Tibial nerve (tissue), 4 donors: ENCODE results near the gene RSL1D1. TPM values are rescaled to one million over a fixed set of nuclear protein-coding genes. Genes with fewer than 3 reads are reported as not detected.

Source experiments
- DNase-seq, 2 donors: peaks; one replicate each; pipeline ENCODE4 v3.0.0-alpha.2; 2019; ENCODE audit warnings: low spot score in 2 of 2
- H3K27ac ChIP-seq, 4 donors: fragments of 200-600 bp; sonication (generic) in 3 of 4; one replicate each; pipeline ENCODE4 v1.5.1; 2017 to 2019; ENCODE audit warnings: mild to moderate bottlenecking in 1 of 4
- H3K27me3 ChIP-seq, 2 donors: fragments of 200-600 bp; sonication (generic) in 1 of 2; one replicate each; pipeline versions ENCODE4 v1.5.1 to v1.6.0; 2017 to 2019
- H3K36me3 ChIP-seq, 3 donors: fragments of 200-600 bp; sonication (generic); one replicate each; pipeline ENCODE4 v1.5.1; 2018 to 2019
- H3K4me1 ChIP-seq, 4 donors: fragments of 200-600 bp; sonication (generic) in 3 of 4; one replicate each; pipeline ENCODE4 v1.5.1; 2017 to 2019
- H3K4me3 ChIP-seq, 4 donors: fragments of 200-600 bp; sonication (generic) in 3 of 4; one replicate each; pipeline ENCODE4 v1.5.1; 2017 to 2019; ENCODE audit warnings: mild to moderate bottlenecking in 1 of 4, moderate library complexity in 1 of 4
- H3K9me3 ChIP-seq, 4 donors: fragments of 200-600 bp; sonication (generic) in 3 of 4; one replicate each; pipeline ENCODE4 v1.5.1; 2017 to 2019
- CTCF ChIP-seq, 5 experiments: fragments of 200-600 bp in 3 of 5; fragments of 450-650 bp in 2 of 5; sonication (generic) in 3 of 5; IDR thresholded peaks; one replicate each; pipeline ENCODE4 v1.5.1; 2016 to 2019; ENCODE audit warnings: antibody characterized with exemption in 5 of 5, mild to moderate bottlenecking in 3 of 5, moderate library complexity in 2 of 5
- EP300 ChIP-seq, 2 donors: sonication (generic); formaldehyde crosslinking; IDR thresholded peaks; one replicate each; pipeline ENCODE4 v1.6.1; 2017; ENCODE audit warnings: antibody characterized with exemption in 2 of 2, mild to moderate bottlenecking in 1 of 2
- POLR2A ChIP-seq, 2 donors: fragments of 450-650 bp; IDR thresholded peaks; one replicate each; pipeline ENCODE4 v1.6.1; 2017; ENCODE audit warnings: antibody characterized with exemption in 2 of 2, mild to moderate bottlenecking in 2 of 2, moderate library complexity in 2 of 2
- WGBS, 2 donors: methylation state at CpG; one replicate each; pipeline ENCODE4 v1.1.5; 2018; 5-methylcytosine and 5-hydroxymethylcytosine counted together
- total RNA-seq, 4 donors: library from RNA; depleted of rRNA; stranded (reverse); fragments of >200 nt; gene quantifications; one replicate each; pipeline ENCODE4 v1.1.0, GENCODE V29; 2016

RSL1D1 gene
- total RNA-seq, 4 donors from 2014 or later: 67.3 to 107 (median 103) TPM

- Histone ChIP-seq H3K27ac (no peak overlapping the region), H3K27me3 (no peaks in the 10 kb centered on the region), H3K36me3 (peaks cover 4 to 79% (median 7%) of the 10 kb centered on the region in 3 donors), H3K9me3 (no peaks in the 10 kb centered on the region), H3K4me1 (peaks cover 0 to 6% (median 0%) of the 10 kb centered on the region in 4 donors), H3K4me3 (no peak overlapping the region)
- WGBS, 2 donors: 72 to 83% methylated on average over 4 of the region's 4 CpGs
- TF ChIP-seq CTCF (IDR thresholded peaks at IDR 0.05): no peak
- no peak for TF ChIP-seq POLR2A (IDR thresholded peaks at IDR 0.05)
- no peak for TF ChIP-seq EP300 (IDR thresholded peaks at IDR 0.05)
- no peak for DNase-seq
These were observed 41.4 kb upstream of the RSL1D1 start for GRCh38 chr16:11892761-11893160.

- H3K27ac ChIP-seq: no peak overlapping the region
- H3K36me3 ChIP-seq: peaks cover 6 to 92% (median 16%) of the 10 kb centered on the region in 3 donors
- H3K4me3 ChIP-seq: no peak overlapping the region
- DNase-seq: no peak
- no peaks in the 10 kb centered on the region for H3K4me1 ChIP-seq
- WGBS, 2 donors: 87 to 90% methylated on average over 5 of the region's 5 CpGs
- no peaks in the 10 kb centered on the region for H3K9me3 ChIP-seq
- no peaks in the 10 kb centered on the region for H3K27me3 ChIP-seq
- TF ChIP-seq CTCF (IDR thresholded peaks at IDR 0.05): no peak
- TF ChIP-seq EP300 (IDR thresholded peaks at IDR 0.05): no peak
- no peak for TF ChIP-seq POLR2A (IDR thresholded peaks at IDR 0.05)
These were observed 39.1 kb upstream of the RSL1D1 start for GRCh38 chr16:11890231-11890965.

- H3K9me3 ChIP-seq: no peaks in the 10 kb centered on the region
- H3K27ac ChIP-seq: no peak overlapping the region
- peaks cover 6 to 95% (median 18%) of the 10 kb centered on the region in 3 donors for H3K36me3 ChIP-seq
- H3K4me1 ChIP-seq: no peaks in the 10 kb centered on the region
- H3K27me3 ChIP-seq: no peaks in the 10 kb centered on the region
- 89% methylated on average over 6 of the region's 6 CpGs for WGBS, 2 donors
- no peak for TF ChIP-seq CTCF (IDR thresholded peaks at IDR 0.05)
- TF ChIP-seq EP300 (IDR thresholded peaks at IDR 0.05): no peak
- no peak for TF ChIP-seq POLR2A (IDR thresholded peaks at IDR 0.05)
- no peak for DNase-seq
- H3K4me3 ChIP-seq: no peak overlapping the region
These were observed 35.5 kb upstream of the RSL1D1 start for GRCh38 chr16:11886881-11887280.

GRCh38 chr16:11884035-11884434, 32.7 kb upstream of the RSL1D1 start:
- DNase-seq: no peak
- Histone ChIP-seq H3K36me3 (peaks cover 2 to 97% (median 16%) of the 10 kb centered on the region in 3 donors), H3K4me1 (no peaks in the 10 kb centered on the region), H3K4me3 (no peak overlapping the region), H3K9me3 (no peaks in the 10 kb centered on the region), H3K27ac (no peak overlapping the region), H3K27me3 (no peaks in the 10 kb centered on the region)
- TF ChIP-seq CTCF (IDR thresholded peaks at IDR 0.05): no peak
- TF ChIP-seq POLR2A (IDR thresholded peaks at IDR 0.05): no peak
- TF ChIP-seq EP300 (IDR thresholded peaks at IDR 0.05): no peak
- WGBS, 2 donors: 94 to 97% methylated on average over 5 of the region's 5 CpGs

- Histone ChIP-seq H3K36me3 (peaks cover 0 to 97% (median 7%) of the 10 kb centered on the region in 3 donors), H3K9me3 (no peaks in the 10 kb centered on the region), H3K27me3 (no peaks in the 10 kb centered on the region), H3K4me1 (no peaks in the 10 kb centered on the region), H3K27ac (no peak overlapping the region), H3K4me3 (no peak overlapping the region)
- DNase-seq: no peak
- no peak for TF ChIP-seq EP300 (IDR thresholded peaks at IDR 0.05)
- TF ChIP-seq POLR2A (IDR thresholded peaks at IDR 0.05): no peak
- TF ChIP-seq CTCF (IDR thresholded peaks at IDR 0.05): no peak
- WGBS, 2 donors: 92 to 94% methylated on average over 5 of the region's 5 CpGs
These were observed 28.7 kb upstream of the RSL1D1 start for GRCh38 chr16:11880007-11880406.
